Lung (tissue), 12 donors: ENCODE results near the gene CHDH. TPM values are rescaled to one million over a fixed set of nuclear protein-coding genes. Genes with fewer than 3 reads are reported as not detected.

Experiments used
- ATAC-seq: fragments of 200-7000 bp; cut with Tn5 transposase; one replicate; pipeline ENCODE4 v1.9.1; 2020; ENCODE audit warnings: moderate number of reproducible peaks; ENCODE audit not compliant: insufficient read depth, low FRiP score
- DNase-seq, 3 donors: peaks; one replicate each; pipeline ENCODE4 v3.0.0-alpha.2; 2013 to 2017
- H3K27ac ChIP-seq, 2 donors: one replicate each; pipeline ENCODE4 v1.5.1; 2013; ENCODE audit warnings: mild to moderate bottlenecking in 2 of 2, moderate library complexity in 2 of 2, control low read depth in 1 of 2, inconsistent platforms in 1 of 2, low read depth in 1 of 2, low read length in 1 of 2
- H3K27me3 ChIP-seq, 3 donors: one replicate each; pipeline ENCODE4 v1.5.1; 2013; ENCODE audit warnings: low read length in 2 of 3; ENCODE audit not compliant: control insufficient read depth in 3 of 3, insufficient read depth in 3 of 3
- H3K36me3 ChIP-seq, 4 donors: one replicate each; pipeline ENCODE4 v1.5.1; 2013; ENCODE audit warnings: low read length in 4 of 4, mild to moderate bottlenecking in 1 of 4, moderate library complexity in 1 of 4; ENCODE audit not compliant: control insufficient read depth in 4 of 4, insufficient read depth in 4 of 4
- H3K4me1 ChIP-seq, 5 donors: one replicate each; pipeline ENCODE4 v1.5.1; 2013; ENCODE audit warnings: low read length in 5 of 5, mild to moderate bottlenecking in 2 of 5, moderate library complexity in 1 of 5; ENCODE audit not compliant: control insufficient read depth in 5 of 5, insufficient read depth in 5 of 5
- H3K4me3 ChIP-seq: one replicate; pipeline ENCODE4 v1.5.1; 2013; ENCODE audit warnings: mild to moderate bottlenecking, control low read depth, moderate library complexity
- H3K9ac ChIP-seq, 2 donors: one replicate each; pipeline ENCODE4 v1.5.1; 2013; ENCODE audit warnings: low read length in 2 of 2, control low read depth in 1 of 2; ENCODE audit not compliant: insufficient read depth in 1 of 2
- H3K9me3 ChIP-seq, 4 donors: one replicate each; pipeline ENCODE4 v1.5.1; 2013; ENCODE audit warnings: low read length in 3 of 4, mild to moderate bottlenecking in 1 of 4, moderate library complexity in 1 of 4; ENCODE audit not compliant: control insufficient read depth in 4 of 4, insufficient read depth in 3 of 4
- WGBS, 2 donors: extraction: QIAGEN DNeasy Blood & Tissue Kit; methylation state at CpG; one replicate each; pipeline ENCODE4 v1.1.7; 2013; 5-methylcytosine and 5-hydroxymethylcytosine counted together
- polyA plus RNA-seq, 2 donors: library from polyadenylated mRNA; stranded (reverse); fragments of 200-250 nt; gene quantifications; one replicate each; pipeline ENCODE4 v1.2.1, GENCODE V29; 2013
- total RNA-seq, 2 donors: library from RNA; depleted of rRNA in 1 of 2; stranded (reverse); fragments of >200 nt in 1 of 2; gene quantifications; one replicate each; pipeline ENCODE4 v1.2.1, GENCODE V29; 2014 to 2021
- TF ChIP-seq, protein P1 (sequence below): IDR thresholded peaks from 2 replicates; pipeline ENCODE4 v1.5.1; 2012; ENCODE audit warnings: mild to moderate bottlenecking; ENCODE audit errors: control extremely low read depth, extremely low read depth
- donor health status: control.
- donor health status: control.
- donor health status: Bipolar disorder and iron deficiency.
- donor health status: healthy.
- donor health status: DM: yes; HTN: yes; CAD: no.

CHDH gene
- total and polyA plus RNA-seq, 4 donors = 1.5 to 10.9 (median 2.8) TPM

DNA sequence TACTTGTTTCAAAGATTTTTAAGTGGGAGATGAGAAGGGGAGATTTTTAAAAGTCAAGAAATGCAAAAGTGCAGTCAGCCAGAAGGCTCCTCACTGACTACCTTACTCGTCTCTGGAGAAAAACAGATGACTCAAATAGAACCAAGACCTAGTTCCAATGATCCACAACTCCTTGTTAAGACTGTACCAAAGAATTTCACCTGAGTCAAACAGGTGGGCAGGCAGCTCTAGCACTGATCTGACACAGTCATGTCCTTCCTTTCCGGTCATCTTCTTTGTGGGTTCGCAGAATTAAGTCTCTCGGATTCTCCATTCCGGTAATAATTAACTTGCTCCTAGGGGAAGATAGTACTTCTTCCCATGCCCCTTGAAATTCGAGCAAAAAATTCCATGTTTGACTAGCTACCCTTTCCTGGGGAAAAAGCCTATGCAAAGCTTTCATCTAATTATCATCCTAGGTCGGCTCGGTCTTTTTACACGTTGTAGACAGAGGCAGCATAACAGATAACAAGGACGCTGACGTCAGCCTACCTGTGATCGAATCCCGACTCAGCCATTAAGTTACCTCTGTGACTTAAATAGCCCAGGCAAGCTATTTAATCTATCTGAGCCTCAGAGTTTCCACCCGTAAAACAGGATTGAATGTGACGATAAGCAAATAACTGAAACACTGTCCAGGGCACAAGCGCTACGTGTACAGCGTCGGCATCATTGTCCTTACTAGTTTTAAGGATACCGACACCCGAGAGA lies 44.7 kb upstream of the CHDH start:
- peak in 1 of 3 donors; percentile 42 for DNase-seq
- ATAC-seq = no peak
- Histone ChIP-seq H3K9ac (peak overlapping the region; percentile 97 to 98), H3K9me3 (no peaks in the 10 kb centered on the region), H3K27me3 (peaks cover 0 to 17% (median 16%) of the 10 kb centered on the region in 3 donors), H3K27ac (peak overlapping the region; percentile 95 to 99), H3K4me1 (peaks cover 0 to 18% (median 4%) of the 10 kb centered on the region in 5 donors), H3K4me3 (peak overlapping the region; percentile 99), H3K36me3 (peaks cover 3 to 14% (median 7%) of the 10 kb centered on the region in 4 donors)
- TF ChIP-seq, protein P1, sequence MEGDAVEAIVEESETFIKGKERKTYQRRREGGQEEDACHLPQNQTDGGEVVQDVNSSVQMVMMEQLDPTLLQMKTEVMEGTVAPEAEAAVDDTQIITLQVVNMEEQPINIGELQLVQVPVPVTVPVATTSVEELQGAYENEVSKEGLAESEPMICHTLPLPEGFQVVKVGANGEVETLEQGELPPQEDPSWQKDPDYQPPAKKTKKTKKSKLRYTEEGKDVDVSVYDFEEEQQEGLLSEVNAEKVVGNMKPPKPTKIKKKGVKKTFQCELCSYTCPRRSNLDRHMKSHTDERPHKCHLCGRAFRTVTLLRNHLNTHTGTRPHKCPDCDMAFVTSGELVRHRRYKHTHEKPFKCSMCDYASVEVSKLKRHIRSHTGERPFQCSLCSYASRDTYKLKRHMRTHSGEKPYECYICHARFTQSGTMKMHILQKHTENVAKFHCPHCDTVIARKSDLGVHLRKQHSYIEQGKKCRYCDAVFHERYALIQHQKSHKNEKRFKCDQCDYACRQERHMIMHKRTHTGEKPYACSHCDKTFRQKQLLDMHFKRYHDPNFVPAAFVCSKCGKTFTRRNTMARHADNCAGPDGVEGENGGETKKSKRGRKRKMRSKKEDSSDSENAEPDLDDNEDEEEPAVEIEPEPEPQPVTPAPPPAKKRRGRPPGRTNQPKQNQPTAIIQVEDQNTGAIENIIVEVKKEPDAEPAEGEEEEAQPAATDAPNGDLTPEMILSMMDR = no peak
- 4 to 10% methylated on average over 21 of the region's 21 CpGs for WGBS, 2 donors

DNA sequence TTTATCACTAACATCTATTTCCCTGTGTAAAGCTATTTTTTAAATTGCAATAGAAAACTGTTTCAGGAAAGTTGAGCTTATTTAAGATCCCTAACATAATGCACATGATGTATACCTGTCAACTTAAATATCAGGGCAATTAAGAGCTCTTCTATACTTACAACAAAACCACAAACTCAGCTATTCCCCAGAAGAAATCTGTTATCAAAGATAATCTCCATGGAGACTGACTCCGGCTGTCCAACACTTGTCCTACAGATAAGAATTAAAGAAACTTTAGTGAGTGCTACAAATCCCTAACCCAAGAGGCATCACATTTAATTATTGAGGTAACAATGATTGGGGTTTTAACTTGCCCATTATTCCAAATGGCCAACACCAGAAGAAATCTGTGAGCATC lies 42.0 kb upstream of the CHDH start:
- H3K36me3 ChIP-seq = peaks cover 11 to 25% (median 18%) of the 10 kb centered on the region in 4 donors
- H3K4me1 ChIP-seq = peaks cover 0 to 18% (median 4%) of the 10 kb centered on the region in 5 donors
- no peak overlapping the region for H3K9ac ChIP-seq
- ATAC-seq (no peak), DNase-seq (no peak)
- H3K9me3 ChIP-seq = no peaks in the 10 kb centered on the region
- no peak overlapping the region for H3K4me3 ChIP-seq
- TF ChIP-seq, protein P1 = no peak
- WGBS, 2 donors = 70% methylated on average over 1 of the region's 1 CpG
- peaks cover 0 to 4% (median 0%) of the 10 kb centered on the region in 3 donors for H3K27me3 ChIP-seq
- H3K27ac ChIP-seq = no peak overlapping the region

DNA sequence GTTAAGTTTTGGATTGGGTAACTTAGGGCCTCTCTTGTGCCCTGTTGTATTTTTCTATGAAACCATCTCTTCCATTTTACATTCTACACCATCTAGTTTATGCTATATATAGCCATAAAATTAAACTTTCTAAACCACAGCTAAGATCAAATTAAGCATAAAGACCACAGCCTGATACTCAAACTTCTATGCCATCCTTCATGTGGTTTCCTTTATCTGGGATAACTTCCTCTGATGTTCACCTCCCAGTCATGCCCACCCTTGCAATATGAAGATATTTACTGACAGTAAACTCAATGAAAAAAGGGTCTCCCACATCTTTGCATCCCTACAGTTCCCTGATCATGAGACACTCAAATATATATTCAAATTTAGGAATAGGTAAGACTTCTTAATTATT lies 41.2 kb upstream of the CHDH start:
- no peak for DNase-seq
- Histone ChIP-seq H3K9me3 (no peaks in the 10 kb centered on the region), H3K27me3 (no peaks in the 10 kb centered on the region), H3K9ac (no peak overlapping the region), H3K27ac (no peak overlapping the region), H3K4me1 (peaks cover 0 to 18% (median 4%) of the 10 kb centered on the region in 5 donors), H3K4me3 (no peak overlapping the region), H3K36me3 (peaks cover 11 to 25% (median 18%) of the 10 kb centered on the region in 4 donors)
- ATAC-seq = no peak
- TF ChIP-seq, protein P1 = no peak
